Raji (cell line): ENCODE results near the gene STX8.

Experiments
- POLR2A ChIP-seq: IDR thresholded peaks from 2 replicates; pipeline ENCODE4 v1.6.1; 2011; ENCODE audit warnings: low read depth, low read length, control low read depth; ENCODE audit not compliant: insufficient read depth

The STX8 gene

GRCh38 chr17:9472541-9472940 lies 103.1 kb downstream of the STX8 start:
- TF ChIP-seq POLR2A: no peak

GRCh38 chr17:9472094-9472493 lies 103.5 kb downstream of the STX8 start:
- TF ChIP-seq POLR2A: no peak

- TF ChIP-seq POLR2A: no peak
These were observed 105.4 kb downstream of the STX8 start for GRCh38 chr17:9470171-9470570.

GRCh38 chr17:9468937-9469336 lies 106.7 kb downstream of the STX8 start:
- no peak for TF ChIP-seq POLR2A

GRCh38 chr17:9468532-9468931 lies 107.1 kb downstream of the STX8 start:
- TF ChIP-seq POLR2A: no peak

- TF ChIP-seq POLR2A: no peak
These were observed 108.1 kb downstream of the STX8 start for GRCh38 chr17:9467518-9467917.

GRCh38 chr17:9465210-9465921 lies 110.3 kb downstream of the STX8 start:
- no peak for TF ChIP-seq POLR2A

GRCh38 chr17:9457005-9457404 lies 118.6 kb downstream of the STX8 start:
- TF ChIP-seq POLR2A: no peak

- no peak for TF ChIP-seq POLR2A
These were observed 119.3 kb downstream of the STX8 start for GRCh38 chr17:9456330-9456729.

- no peak for TF ChIP-seq POLR2A
These were observed 123.7 kb downstream of the STX8 start for GRCh38 chr17:9451934-9452333.

GRCh38 chr17:9446528-9446927 lies 129.1 kb downstream of the STX8 start:
- no peak for TF ChIP-seq POLR2A

GRCh38 chr17:9445424-9445823 lies 130.2 kb downstream of the STX8 start:
- no peak for TF ChIP-seq POLR2A

- TF ChIP-seq POLR2A: no peak
These were observed 130.9 kb downstream of the STX8 start for GRCh38 chr17:9444687-9445086.

- TF ChIP-seq POLR2A: no peak
These were observed 131.8 kb downstream of the STX8 start for GRCh38 chr17:9443811-9444210.

- TF ChIP-seq POLR2A: no peak
These were observed 135.8 kb downstream of the STX8 start for GRCh38 chr17:9439851-9440250.

- TF ChIP-seq POLR2A: no peak
These were observed 139.0 kb downstream of the STX8 start for GRCh38 chr17:9436630-9437029.

- no peak for TF ChIP-seq POLR2A
These were observed 140.5 kb downstream of the STX8 start for GRCh38 chr17:9435165-9435564.
